GM12874 (cell line): ENCODE measurements around the gene COL8A1.

Experiments used
- CTCF ChIP-seq: IDR thresholded peaks from 2 replicates; pipeline ENCODE4 v1.5.1; 2011; ENCODE audit warnings: low read depth, mild to moderate bottlenecking, control low read depth, low read length, moderate library complexity; ENCODE audit not compliant: insufficient read depth

Gene COL8A1

GRCh38 chr3:99710094-99710493, 71.7 kb downstream of the COL8A1 start:
- no peak for TF ChIP-seq CTCF

- TF ChIP-seq CTCF = no peak
Observed at GRCh38 chr3:99711351-99711750, 73.0 kb downstream of the COL8A1 start.

- TF ChIP-seq CTCF = no peak
Observed at GRCh38 chr3:99712291-99712954, 74.0 kb downstream of the COL8A1 start.

DNA sequence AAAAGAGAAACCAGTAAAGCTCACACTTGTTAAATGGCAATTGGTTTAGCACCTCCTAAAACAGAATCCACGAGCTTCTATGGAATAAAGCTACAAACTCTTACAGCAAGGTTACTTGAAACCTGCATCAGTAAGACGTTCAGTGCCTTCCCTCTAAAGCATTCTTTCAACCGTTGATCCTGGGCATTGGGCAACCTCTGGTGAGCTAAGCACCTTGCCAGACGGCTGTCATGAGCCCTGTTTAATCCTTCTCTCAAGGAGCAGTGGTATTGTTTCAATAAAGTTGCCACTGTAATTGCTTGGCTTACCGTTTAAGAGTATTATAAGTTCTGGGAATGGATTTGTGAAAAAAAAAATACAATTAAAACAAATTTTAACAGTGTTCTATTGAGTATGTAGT, 75.0 kb downstream of the COL8A1 start:
- no peak for TF ChIP-seq CTCF

GRCh38 chr3:99714146-99714545, 75.8 kb downstream of the COL8A1 start:
- TF ChIP-seq CTCF = no peak

- TF ChIP-seq CTCF = no peak
Observed at GRCh38 chr3:99714575-99714974, 76.2 kb downstream of the COL8A1 start.

DNA sequence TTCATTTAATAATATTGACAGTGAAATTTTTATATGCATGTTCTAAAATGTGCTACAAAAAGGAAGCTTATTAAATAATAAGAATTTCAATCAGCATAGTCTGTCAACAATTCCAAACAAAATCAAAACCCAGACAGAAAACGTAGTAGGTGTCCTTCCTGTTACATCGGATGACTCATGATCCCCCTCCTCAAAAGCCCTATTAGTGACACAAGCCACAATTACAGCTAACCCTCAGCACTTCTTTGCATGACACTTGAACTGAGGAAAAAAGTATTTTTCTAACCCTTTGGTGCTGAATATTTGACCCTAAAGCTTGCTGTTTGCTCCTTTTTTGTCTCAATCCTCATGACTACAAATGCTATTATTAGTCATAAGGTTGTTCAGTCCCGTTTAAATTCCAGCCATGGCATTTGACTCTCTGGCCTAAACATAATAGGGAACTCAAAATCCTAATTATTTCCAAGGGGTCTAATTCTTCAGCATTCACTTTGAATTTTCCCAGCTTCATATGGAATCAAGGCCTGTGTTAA, 78.1 kb downstream of the COL8A1 start:
- TF ChIP-seq CTCF = no peak
